HepG2 (cell line): Measurements from ENCODE around the gene MAP2K7. TPM values are rescaled to one million over a fixed set of nuclear protein-coding genes. Genes with fewer than 3 reads are reported as not detected.

ENCODE experiments used
- EEA1 ChIP-seq: sonication (generic); formaldehyde crosslinking; IDR thresholded peaks from 2 replicates; pipeline ENCODE4 v1.5.1; 2020; ENCODE audit warnings: mild to moderate bottlenecking, missing genetic modification reagents, borderline replicate concordance
- ETV5 ChIP-seq: IDR thresholded peaks from 2 replicates; pipeline ENCODE4 v1.6.1; 2018; ENCODE audit warnings: missing biosample characterization, missing genetic modification reagents, inconsistent platforms, borderline replicate concordance
- FOXC1 ChIP-seq: sonication (generic); formaldehyde crosslinking; IDR thresholded peaks from 2 replicates; pipeline ENCODE4 v1.8.0; 2022; ENCODE audit warnings: mild to moderate bottlenecking, missing genetic modification reagents, borderline replicate concordance
- HMGXB4 ChIP-seq, 2 experiments: sonication (generic) in 1 of 2; formaldehyde crosslinking in 1 of 2; IDR thresholded peaks; 2 replicates each; pipeline versions ENCODE4 v1.4.0 to v1.6.1; 2018 to 2020; ENCODE audit warnings: missing genetic modification reagents in 2 of 2, borderline replicate concordance in 1 of 2, low read depth in 1 of 2, mild to moderate bottlenecking in 1 of 2, missing biosample characterization in 1 of 2
- MTA1 ChIP-seq: sonication (generic); formaldehyde crosslinking; IDR thresholded peaks from 2 replicates; pipeline ENCODE4 v1.4.0; 2020; ENCODE audit warnings: missing genetic modification reagents, mild to moderate bottlenecking, borderline replicate concordance
- NR2C2 ChIP-seq: sonication (generic); formaldehyde crosslinking; IDR thresholded peaks from 2 replicates; pipeline ENCODE4 v1.4.0; 2020; ENCODE audit warnings: missing genetic modification reagents, mild to moderate bottlenecking, moderate library complexity, borderline replicate concordance
- NR2F6 ChIP-seq, 2 experiments: IDR thresholded peaks; 2 replicates each; pipeline ENCODE4 v1.6.1; 2016; ENCODE audit warnings: antibody characterized with exemption in 1 of 2, mild to moderate bottlenecking in 1 of 2
- PRPF4 ChIP-seq: fragments of 200-400 bp; formaldehyde crosslinking; IDR thresholded peaks from 2 replicates; pipeline ENCODE4 v1.6.1; 2016; ENCODE audit warnings: low read length, low read depth; ENCODE audit not compliant: poor library complexity, severe bottlenecking
- SRY ChIP-seq: sonication (generic); formaldehyde crosslinking; IDR thresholded peaks from 2 replicates; pipeline ENCODE4 v1.8.0; 2022; ENCODE audit warnings: mild to moderate bottlenecking, missing genetic modification reagents
- TFDP2 ChIP-seq: sonication (generic); formaldehyde crosslinking; IDR thresholded peaks from 2 replicates; pipeline ENCODE4 v1.4.0; 2020; ENCODE audit warnings: missing genetic modification reagents
- ZNF124 ChIP-seq: sonication (generic); formaldehyde crosslinking; IDR thresholded peaks from 2 replicates; pipeline ENCODE4 v1.4.0; 2020; ENCODE audit warnings: missing genetic modification reagents
- ZNF256 ChIP-seq: sonication (generic); formaldehyde crosslinking; conservative IDR thresholded peaks from 2 replicates; pipeline ENCODE4 v1.4.0; 2020; ENCODE audit warnings: missing genetic modification reagents
- ZNF326 ChIP-seq: sonication (generic); formaldehyde crosslinking; IDR thresholded peaks from 2 replicates; pipeline ENCODE4 v1.4.0; 2020; ENCODE audit warnings: missing genetic modification reagents, borderline replicate concordance
- ZNF329 ChIP-seq: sonication (generic); formaldehyde crosslinking; IDR thresholded peaks from 2 replicates; pipeline ENCODE4 v1.9.0; 2021; ENCODE audit warnings: low read depth, mild to moderate bottlenecking, missing genetic modification reagents
- ZNF382 ChIP-seq: sonication (generic); formaldehyde crosslinking; IDR thresholded peaks from 2 replicates; pipeline ENCODE4 v1.5.0; 2020; ENCODE audit warnings: missing genetic modification reagents, mild to moderate bottlenecking, borderline replicate concordance
- ZNF556 ChIP-seq: sonication (generic); formaldehyde crosslinking; IDR thresholded peaks from 2 replicates; pipeline ENCODE4 v1.4.0; 2020; ENCODE audit warnings: mild to moderate bottlenecking, missing genetic modification reagents, borderline replicate concordance
- ZNF790 ChIP-seq: sonication (generic); formaldehyde crosslinking; IDR thresholded peaks from 2 replicates; pipeline ENCODE4 v1.8.0; 2022; ENCODE audit warnings: missing genetic modification reagents, mild to moderate bottlenecking, borderline replicate concordance
- polyA plus RNA-seq, 8 experiments: library from polyadenylated mRNA; depleted of rRNA in 3 of 8; stranded (reverse) in 7 of 8; unstranded in 1 of 8; fragments of >200 nt; fragmentation: Illumina TruSeq in 4 of 8; extraction: Trizol in 4 of 8; gene quantifications; 2 replicates each; pipeline versions ENCODE4 v1.2.1 to v1.2.3, GENCODE V29; 2011 to 2016; ENCODE audit warnings: low read depth in 4 of 8, missing spikeins in 1 of 8, mixed read lengths in 1 of 8; ENCODE audit not compliant: insufficient read depth in 1 of 8
- total RNA-seq, 5 experiments: library from RNA; depleted of rRNA; stranded (reverse); fragments of >200 nt; fragmentation: Illumina TruSeq; extraction: Trizol; gene quantifications; 2 replicates each; pipeline ENCODE4 v1.2.3, GENCODE V29; 2016; ENCODE audit warnings: low read depth in 1 of 5
- TF ChIP-seq, protein P1 (sequence below): sonication (generic); formaldehyde crosslinking; IDR thresholded peaks from 2 replicates; pipeline ENCODE4 v1.5.1; 2020; ENCODE audit warnings: mild to moderate bottlenecking, moderate library complexity, missing genetic modification reagents

MAP2K7 gene
- total and polyA plus RNA-seq, 2 of the 13 experiments (the other 11 are each of a cell fraction or from before 2014, with no cell fraction given) = 9.0 to 10.8 TPM

DNA sequence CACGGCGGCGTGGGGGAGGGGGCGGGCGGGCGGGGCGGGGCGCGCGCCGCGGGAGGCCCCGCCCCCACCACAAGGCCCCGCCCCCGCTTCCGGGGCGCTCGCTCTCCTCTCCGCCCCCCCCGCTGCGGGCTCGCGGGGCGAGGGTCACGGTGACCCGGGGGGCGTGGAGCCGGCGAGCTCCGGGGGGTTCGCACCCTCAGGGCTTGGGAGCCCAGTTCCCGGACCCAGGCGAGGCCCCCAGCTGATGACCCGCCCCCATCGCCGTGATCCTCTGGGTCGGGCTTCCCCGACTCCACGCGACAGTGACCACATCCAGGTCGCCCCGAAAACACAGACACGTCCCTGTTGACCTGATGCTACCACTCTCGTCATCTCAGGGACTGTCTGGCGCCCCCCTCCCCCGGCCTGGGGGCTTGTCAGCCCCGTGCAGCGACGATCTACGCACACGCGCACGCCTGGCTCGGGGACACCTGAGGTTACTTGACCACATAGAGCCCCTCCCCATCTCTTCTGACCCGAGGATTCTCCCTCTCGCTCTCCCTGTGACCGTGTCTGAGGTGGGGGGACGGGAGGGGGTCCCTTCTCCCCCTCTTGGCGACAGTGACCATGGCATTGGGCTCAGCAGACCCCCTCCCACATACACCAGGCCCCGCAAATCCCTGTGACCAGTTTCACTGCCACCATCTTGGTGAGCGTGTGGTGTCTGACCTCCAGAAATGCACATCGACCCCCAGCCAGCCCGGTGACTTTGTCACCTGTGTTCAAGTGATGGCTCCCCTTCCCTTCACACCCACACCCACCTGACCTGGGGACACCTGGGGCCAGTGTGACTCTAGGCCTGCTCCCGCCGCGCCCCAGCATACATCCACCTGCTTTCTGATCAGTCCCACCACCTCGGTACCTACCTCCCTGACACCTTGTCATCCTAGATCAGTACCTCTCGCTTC lies 670 bp downstream of the MAP2K7 start (continued):
- TF ChIP-seq MTA1 (0 out of 2 replicates have a peak, but pooled peaks have one; percentile 27), PRPF4 (no peak), TFDP2 (CRISPR knock-in tag) (no peak), ZNF790 (CRISPR knock-in tag) (0 out of 2 replicates have a peak, but pooled peaks have one; percentile 60), ZNF556 (CRISPR knock-in tag) (no peak), ZNF326 (CRISPR knock-in tag) (no peak), FOXC1 (CRISPR knock-in tag) (no peak), ZNF256 (CRISPR knock-in tag) (no peak), ZNF329 (no peak), EEA1 (CRISPR knock-in tag) (no peak), ZNF382 (CRISPR knock-in tag) (no peak), NR2C2 (CRISPR knock-in tag) (no peak), SRY (CRISPR knock-in tag) (0 out of 2 replicates have a peak, but pooled peaks have one; percentile 7), ZNF124 (no peak), ETV5 (CRISPR knock-in tag) (0 out of 2 replicates have a peak, but pooled peaks have one; percentile 32), HMGXB4 (CRISPR knock-in tag; IDR thresholded peaks at IDR 0.05; ENCODE audit: borderline replicate concordance in 1 of 2, low read depth in 1 of 2) (no peak), NR2F6 (IDR thresholded peaks at IDR 0.05) (no peak), NR2F6 (CRISPR knock-in tag; IDR thresholded peaks at IDR 0.05) (0 out of 2 replicates have a peak, but pooled peaks have one; percentile 23)
- TF ChIP-seq, protein P1, sequence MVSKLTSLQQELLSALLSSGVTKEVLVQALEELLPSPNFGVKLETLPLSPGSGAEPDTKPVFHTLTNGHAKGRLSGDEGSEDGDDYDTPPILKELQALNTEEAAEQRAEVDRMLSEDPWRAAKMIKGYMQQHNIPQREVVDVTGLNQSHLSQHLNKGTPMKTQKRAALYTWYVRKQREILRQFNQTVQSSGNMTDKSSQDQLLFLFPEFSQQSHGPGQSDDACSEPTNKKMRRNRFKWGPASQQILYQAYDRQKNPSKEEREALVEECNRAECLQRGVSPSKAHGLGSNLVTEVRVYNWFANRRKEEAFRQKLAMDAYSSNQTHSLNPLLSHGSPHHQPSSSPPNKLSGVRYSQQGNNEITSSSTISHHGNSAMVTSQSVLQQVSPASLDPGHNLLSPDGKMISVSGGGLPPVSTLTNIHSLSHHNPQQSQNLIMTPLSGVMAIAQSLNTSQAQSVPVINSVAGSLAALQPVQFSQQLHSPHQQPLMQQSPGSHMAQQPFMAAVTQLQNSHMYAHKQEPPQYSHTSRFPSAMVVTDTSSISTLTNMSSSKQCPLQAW = peak; percentile 65
